GM12892 (cell line): ENCODE measurements around the gene UST.

ENCODE experiments used
- DNase-seq: peaks from one replicate; pipeline ENCODE4 v3.0.0; 2011; ENCODE audit not compliant: insufficient read length
- FAIRE-seq: peaks from 2 replicates; lab custom pipeline; 2011; peaks lifted over from hg19 to GRCh38; lab: Jason Lieb, UNC
- POLR2A ChIP-seq: IDR thresholded peaks from 2 replicates; pipeline ENCODE4 v1.6.1; 2011; ENCODE audit warnings: low read depth, low read length, control low read depth
- POLR2AphosphoS5 ChIP-seq: IDR thresholded peaks from 2 replicates; pipeline ENCODE4 v1.6.1; 2011; ENCODE audit warnings: low read depth, low read length, control low read depth
- TAF1 ChIP-seq: IDR thresholded peaks from 2 replicates; pipeline ENCODE4 v1.6.1; 2011; ENCODE audit warnings: low read depth, mild to moderate bottlenecking, control low read depth, low read length, borderline replicate concordance

The UST gene

DNA sequence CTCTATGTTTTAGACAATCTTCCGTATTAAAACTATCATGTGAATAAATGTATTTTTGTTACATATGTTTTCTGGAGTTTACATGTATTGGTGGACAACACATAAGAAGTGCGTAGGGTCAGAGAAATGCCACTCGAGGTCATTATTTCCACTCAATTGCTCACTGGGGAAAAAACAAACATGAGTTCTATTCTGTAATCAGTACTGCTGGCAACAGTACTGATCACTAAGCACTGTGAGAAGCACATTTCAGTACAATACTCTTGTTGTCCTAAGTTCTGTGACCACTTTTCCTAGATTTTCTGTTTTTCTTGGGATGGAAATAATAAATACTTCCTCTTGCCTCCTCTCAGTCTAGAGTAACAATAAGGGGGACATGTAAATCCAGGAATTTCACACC, 44.5 kb downstream of the UST start:
- DNase-seq (no peak), FAIRE-seq (no peak)
- TF ChIP-seq POLR2A, result no peak
- no peak for TF ChIP-seq TAF1

DNA sequence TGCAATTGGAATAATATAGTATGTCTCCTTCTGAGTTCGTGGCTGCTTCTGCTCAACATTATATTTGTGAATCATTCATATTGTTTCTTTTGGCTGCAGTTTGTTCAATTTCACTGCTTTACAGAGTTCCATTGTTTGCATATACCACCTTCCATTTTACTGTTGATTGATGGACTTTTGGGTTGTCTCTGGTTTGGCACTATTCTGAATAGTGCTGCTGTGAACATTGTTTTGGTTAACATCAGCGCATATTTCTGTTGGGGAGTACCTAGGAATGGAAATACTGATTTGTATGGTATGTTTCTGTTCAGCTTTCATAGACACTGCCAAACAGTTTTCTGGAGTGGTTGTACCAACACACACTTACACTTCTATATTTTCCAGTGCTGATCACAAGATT, 46.9 kb downstream of the UST start:
- no peak for FAIRE-seq

DNA sequence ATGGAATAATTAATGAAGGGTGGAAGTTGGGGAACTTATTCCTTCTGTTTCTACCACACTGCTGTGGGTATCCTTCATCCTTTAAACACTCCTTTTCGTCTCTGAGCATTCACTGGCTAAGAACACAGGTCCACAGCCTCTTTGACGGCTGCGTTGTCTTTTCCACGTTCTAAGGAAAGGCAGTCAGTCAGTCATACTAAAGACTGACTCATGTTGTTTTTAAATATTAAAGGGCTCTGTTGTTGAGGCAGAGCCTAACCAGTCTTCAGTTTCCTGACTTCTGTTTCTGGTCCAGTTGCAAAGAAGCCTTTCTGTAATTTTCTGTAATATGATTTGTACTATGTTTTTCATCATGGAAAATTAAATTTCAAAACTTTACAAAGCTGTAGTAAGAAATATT, 48.0 kb downstream of the UST start:
- TF ChIP-seq POLR2A (no peak), TAF1 (no peak), POLR2AphosphoS5 (no peak)
- FAIRE-seq, result no peak
- no peak for DNase-seq

More for the DNA sequence above, 46.9 kb downstream of the UST start:
- DNase-seq, result no peak
- TF ChIP-seq POLR2AphosphoS5, result no peak
- no peak for TF ChIP-seq POLR2A
- no peak for TF ChIP-seq TAF1

DNA sequence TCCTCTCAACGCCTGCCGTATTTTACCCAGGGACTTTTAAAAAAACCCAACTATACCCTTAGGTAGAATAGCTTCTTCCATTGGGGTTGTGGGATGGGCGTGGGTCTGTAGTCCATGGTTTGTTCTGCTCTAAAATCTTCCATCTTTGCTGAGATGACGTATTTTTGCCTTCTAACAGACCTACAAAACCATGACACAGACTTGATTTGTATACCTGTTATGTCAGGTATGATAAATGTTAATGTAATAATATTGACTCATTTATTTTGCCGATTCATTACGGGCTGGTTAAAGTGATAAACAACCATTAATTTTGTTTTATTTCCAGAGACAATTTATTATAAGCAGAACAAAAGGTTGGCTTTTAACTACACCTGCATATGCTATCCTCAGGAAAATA, 48.7 kb downstream of the UST start:
- TF ChIP-seq POLR2AphosphoS5, result no peak
- TF ChIP-seq TAF1, result no peak
- no peak for TF ChIP-seq POLR2A
- FAIRE-seq, result no peak
- no peak for DNase-seq

DNA sequence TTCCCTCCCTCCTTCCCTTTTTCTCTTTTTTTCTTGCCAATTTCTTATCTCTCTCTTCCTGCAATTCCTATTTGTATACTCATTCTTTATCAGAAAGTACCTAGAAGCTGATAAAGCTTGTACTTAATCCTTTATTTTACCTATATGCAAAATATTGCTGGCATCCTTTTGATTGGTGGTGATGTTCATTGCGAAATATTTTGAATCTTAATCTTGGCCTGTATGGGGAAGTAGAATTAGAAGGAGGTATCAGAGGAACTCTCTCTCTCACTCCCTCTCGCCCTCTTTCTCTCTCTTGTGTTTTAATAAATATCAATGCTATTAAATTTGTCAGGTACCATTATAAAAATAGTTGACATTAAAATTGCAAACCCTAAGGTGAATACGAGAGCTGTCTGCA, 52.8 kb downstream of the UST start:
- DNase-seq, result no peak
- no peak for TF ChIP-seq TAF1
- FAIRE-seq, result no peak

DNA sequence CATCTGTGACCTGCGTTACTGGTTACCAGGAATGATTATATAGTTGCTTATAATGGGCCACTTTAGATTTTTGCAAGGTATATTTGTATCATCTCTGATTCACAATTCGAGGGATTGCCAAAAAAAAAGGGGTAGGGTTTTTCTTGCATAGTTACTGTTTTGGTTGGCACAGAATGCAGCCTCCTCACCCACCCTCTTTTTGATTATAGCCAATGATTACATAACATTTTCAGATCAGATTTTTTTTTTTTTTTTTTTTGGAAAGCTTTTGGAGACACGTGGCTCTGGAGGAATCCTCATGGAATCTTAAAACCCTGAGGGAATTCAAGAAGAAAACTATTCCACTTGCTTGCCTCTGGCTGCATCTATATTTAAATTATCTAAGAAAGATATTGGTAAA, 53.7 kb downstream of the UST start:
- DNase-seq (no peak), FAIRE-seq (no peak)
- TF ChIP-seq POLR2AphosphoS5, result no peak
- no peak for TF ChIP-seq TAF1
- no peak for TF ChIP-seq POLR2A

DNA sequence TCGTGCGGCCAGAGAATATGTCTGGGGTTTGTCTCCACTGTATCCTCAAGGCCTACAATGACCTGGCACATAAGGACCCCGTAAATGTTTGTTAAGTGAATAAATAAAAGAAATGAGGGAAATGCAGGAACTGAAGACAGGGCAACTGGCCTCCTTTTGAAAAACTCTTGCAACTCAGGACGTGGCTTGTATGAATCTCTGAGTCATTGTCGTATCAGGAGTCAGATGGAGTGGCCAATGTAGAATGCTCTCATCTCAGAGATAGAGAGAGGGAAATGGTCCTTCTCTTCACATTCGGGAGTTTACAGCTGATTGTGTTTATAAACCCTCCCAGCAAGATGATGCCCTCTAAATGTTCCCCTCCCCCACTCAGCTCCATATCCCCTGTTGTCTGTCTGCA, 57.1 kb downstream of the UST start:
- TF ChIP-seq POLR2AphosphoS5, result no peak
- no peak for TF ChIP-seq POLR2A
- no peak for TF ChIP-seq TAF1
- DNase-seq (no peak), FAIRE-seq (no peak)

DNA sequence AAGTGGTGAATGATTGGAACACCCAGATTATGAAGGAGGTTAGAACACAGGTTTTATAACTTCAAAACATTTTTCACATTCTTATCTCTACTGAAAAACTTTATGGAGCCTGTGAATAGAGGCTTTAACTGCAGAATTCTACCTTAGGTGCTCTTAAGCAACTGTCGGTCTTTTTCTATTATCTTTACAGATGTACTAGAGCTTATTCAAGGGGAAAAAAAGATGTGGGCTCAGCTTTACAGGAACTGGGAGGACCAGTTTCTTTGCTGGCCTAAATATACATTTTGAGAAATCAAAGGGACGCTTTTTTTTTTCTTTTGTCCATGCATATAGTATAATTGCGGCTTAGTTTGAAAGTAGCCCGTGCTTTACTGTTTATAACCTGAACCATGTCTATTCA, 58.9 kb downstream of the UST start:
- no peak for FAIRE-seq
- TF ChIP-seq POLR2A (no peak), TAF1 (no peak), POLR2AphosphoS5 (no peak)
- DNase-seq, result no peak

DNA sequence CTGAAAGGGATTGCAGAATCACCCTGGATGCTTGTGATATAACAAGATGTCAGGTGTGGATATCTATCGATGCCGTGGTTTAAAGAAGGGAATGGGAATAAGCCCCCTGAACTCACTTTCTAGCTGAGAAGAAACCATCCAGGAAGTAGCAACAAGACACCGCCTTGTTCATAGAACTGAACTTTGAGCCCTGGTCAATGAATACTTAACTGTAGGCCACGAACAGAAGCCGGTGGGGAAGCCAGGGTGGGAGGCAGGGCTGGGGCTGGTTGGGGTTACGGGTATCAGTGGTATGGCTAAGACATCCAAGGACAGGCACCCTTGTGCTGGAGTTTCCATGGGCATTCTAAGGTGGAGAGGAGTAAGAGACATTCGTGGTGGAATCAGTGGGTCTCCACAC, 61.0 kb downstream of the UST start:
- FAIRE-seq (no peak), DNase-seq (no peak)
- no peak for TF ChIP-seq POLR2A
- no peak for TF ChIP-seq POLR2AphosphoS5
- TF ChIP-seq TAF1, result no peak

DNA sequence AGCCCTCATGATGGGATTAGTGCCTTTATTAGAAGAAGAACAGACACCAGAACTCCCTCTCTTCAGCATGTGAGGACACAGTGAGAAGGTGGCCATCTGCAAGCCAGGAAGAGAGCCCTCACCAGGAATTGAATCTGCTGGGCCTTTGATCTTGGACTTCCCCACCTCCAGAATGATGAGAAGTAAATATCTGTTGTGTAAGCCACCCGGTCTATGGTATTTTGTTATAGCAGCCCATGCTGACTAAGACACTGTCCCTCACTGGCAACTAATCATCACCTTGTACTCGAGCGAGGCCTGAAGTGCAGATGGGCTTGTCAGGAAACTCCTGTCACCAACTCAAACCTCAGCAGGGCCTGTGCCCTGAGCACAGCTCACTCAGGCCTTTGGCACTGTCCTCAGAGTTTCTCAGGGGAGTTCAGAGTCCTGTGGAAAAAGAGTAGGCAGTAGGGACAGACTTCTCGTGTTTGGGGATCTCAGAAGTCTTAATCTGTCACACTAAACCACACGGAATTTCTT, 62.0 kb downstream of the UST start:
- TF ChIP-seq TAF1, result no peak
- TF ChIP-seq POLR2AphosphoS5, result no peak
- TF ChIP-seq POLR2A, result no peak
- no peak for FAIRE-seq
- DNase-seq, result no peak

DNA sequence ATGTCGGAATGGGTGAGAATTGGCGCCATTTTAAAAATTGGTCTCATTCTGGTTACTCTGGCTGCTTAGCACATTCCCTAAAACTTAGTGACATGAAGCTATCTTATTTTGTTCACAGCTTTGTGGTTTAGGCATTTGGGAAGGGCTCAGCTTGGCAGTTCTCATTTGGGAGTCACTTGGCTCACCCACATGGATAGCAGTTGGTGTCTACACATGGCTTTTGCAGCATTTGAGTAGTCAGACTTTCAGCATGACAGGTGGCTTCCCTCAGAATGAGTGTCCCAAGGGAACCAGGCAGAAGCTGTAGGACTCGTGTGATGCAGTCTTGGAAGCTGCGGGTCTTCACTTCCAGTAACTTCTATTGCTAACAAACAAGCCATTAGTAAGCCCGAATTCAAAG, 64.6 kb downstream of the UST start:
- DNase-seq (no peak), FAIRE-seq (no peak)
- TF ChIP-seq POLR2A (no peak), POLR2AphosphoS5 (no peak), TAF1 (no peak)

DNA sequence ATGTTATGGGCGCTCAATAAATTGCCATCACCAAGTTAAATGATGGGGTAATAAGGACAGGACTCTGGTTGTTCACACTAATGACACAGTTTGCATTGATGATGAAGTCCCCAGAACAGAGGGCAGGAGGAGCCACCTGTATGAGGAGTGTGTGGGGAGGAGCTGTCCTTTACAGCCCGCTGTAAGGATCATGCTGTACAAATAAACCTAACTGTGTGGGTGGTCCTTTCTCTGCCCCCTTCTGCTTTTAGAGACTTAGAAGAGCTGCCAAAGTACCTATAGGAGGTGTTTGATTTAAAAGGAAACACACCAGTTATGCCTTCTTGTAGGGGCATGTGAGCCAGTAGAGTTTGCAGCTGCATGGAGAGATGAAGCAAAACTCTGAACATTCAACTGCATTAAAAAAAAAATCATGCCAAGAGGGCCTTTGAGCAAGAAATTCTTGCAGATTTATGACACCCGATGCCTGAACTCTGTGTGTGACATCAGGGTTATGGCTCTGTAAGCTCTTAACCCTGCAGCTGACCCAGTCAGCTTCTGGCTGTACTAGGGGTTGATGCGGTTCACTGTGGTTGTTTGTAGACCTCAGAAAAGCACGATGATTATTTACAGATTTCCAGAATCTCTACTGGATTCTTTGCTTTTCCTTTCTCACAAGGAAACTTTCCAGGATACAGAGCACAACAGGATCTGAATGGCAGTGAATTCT, 67.4 kb downstream of the UST start:
- FAIRE-seq (no peak), DNase-seq (no peak)
- TF ChIP-seq TAF1 (no peak), POLR2AphosphoS5 (no peak), POLR2A (no peak)
